Stimulated activated CD8-positive, alpha-beta memory T cell treated with anti-CD3 and anti-CD28 coated beads, Interleukin-12 subunit alpha, Interleukin-12 subunit beta, amount 100 ng/mL, for 24 hours (primary cell): ENCODE results near the gene PRR7.

Source experiments
- DNase-seq: peaks from one replicate; pipeline ENCODE4 v3.0.0-alpha.2; 2020; ENCODE audit errors: extremely low read depth

Gene PRR7

DNA sequence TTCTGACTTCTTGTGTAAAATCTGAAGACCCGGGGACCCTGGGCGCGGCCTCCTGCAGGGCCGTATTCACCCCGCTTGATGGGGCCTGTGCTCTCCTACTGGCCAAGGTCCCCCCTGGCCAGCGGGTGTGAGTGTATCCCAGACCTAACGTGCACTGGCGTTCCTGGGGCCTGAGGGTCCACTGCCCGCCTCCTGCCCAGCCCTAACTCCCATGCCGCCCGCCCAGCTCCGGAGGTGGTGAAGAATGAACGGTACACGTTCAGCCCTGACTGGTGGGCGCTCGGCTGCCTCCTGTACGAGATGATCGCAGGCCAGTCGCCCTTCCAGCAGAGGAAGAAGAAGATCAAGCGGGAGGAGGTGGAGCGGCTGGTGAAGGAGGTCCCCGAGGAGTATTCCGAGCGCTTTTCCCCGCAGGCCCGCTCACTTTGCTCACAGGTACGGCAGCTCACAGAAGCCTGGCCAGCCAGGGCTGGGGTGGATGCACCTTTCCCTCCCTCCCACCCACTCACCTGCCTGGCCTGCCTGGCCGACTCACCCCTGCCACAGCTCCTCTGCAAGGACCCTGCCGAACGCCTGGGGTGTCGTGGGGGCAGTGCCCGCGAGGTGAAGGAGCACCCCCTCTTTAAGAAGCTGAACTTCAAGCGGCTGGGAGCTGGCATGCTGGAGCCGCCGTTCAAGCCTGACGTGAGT, 10.6 kb upstream of the PRR7 start:
- DNase-seq, result no peak

DNA sequence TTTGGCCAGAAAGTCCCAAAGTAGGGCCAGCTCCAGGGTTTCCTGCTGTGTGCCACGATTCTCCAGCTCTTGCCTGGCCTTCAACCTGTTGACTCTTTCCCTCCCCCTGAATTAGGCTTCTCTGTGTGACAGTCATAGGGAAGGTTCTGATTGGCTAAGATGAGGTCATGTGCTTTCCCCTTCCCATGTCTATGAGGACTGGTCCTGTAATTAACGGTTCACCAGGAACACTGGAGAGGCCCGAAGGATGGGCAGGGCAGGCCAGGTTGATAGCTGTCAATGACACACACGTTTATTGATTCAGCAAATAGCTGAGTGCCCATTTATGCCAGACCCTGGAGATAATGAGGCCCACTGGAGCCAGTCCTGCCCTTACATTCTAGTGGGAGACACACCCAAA, 9.0 kb upstream of the PRR7 start:
- DNase-seq, result no peak

DNA sequence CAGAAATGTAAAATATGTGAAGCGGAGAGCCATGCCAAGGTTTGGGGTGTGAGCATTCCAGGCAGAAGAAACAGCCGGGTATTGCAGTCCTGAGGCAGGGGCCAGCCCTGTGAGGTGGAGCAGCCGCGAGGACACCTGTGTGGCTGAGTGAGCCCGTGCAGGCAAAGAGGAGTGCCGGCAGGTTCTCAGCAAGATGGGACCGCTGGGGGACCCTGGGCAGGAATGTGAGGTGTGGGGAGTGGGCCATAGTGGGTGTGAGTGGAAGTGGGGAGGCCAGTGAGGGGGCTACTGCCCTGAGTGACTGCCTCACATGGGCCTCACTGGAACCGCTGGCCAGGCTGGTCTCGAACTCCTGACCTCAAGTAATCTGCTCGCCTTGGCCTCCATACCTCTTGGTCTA, 8.1 kb upstream of the PRR7 start:
- DNase-seq, result no peak

DNA sequence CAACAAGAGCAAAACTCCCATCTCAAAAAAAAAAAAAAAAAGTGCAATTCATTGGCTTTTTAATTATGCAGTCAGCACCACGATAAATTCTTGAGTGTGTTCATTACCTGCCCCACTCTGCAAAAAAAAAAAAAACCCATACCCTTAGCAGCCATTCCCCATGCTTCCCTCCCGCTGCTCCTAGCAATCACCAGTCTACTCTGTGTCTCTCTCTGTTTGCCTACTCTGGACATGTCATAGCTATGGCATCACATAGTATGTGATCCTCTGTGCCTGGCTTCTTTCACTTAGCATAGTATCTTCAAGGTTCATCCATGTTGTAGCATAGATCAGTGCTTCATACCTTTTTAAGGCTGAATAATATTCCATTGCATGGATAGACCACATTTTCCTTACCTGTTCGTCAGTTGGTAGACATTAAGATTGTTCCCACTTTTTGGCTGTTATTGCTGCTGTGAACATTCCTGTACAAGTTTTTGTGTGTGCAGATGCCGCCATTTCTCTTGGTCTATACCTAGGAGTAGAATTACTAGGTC, 7.0 kb upstream of the PRR7 start:
- DNase-seq, result no peak

DNA sequence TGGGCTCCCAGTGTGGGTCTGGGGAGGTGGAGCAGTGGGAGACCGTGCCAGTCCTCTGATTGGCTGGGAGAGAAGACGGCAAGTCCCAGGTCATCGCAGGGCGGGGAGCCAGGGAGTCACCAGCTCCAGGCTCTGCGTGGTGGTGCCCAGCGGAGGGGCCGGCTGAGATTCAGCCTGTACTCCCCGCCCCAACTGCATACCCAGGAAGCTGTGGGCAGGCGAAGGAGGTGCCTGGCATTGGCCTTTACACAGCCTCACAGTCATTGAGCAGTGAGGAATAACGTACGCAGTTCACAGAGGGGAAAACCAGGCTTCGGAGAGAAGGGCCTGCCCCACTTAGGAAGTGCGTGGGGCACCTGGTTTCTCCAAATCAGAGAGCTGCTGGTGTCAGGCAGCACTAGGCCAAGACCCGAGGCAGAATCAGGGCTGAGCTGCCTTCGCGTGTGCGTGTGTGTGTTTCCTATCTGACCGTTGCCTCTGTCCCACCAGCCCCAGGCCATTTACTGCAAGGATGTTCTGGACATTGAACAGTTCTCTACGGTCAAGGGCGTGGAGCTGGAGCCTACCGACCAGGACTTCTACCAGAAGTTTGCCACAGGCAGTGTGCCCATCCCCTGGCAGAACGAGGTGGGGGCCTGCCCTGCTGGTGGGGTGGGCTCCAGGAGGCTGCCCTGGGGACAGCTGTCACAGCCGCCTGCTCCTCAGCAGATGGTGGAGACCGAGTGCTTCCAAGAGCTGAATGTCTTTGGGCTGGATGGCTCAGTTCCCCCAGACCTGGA, 6.2 kb upstream of the PRR7 start:
- no peak for DNase-seq

DNA sequence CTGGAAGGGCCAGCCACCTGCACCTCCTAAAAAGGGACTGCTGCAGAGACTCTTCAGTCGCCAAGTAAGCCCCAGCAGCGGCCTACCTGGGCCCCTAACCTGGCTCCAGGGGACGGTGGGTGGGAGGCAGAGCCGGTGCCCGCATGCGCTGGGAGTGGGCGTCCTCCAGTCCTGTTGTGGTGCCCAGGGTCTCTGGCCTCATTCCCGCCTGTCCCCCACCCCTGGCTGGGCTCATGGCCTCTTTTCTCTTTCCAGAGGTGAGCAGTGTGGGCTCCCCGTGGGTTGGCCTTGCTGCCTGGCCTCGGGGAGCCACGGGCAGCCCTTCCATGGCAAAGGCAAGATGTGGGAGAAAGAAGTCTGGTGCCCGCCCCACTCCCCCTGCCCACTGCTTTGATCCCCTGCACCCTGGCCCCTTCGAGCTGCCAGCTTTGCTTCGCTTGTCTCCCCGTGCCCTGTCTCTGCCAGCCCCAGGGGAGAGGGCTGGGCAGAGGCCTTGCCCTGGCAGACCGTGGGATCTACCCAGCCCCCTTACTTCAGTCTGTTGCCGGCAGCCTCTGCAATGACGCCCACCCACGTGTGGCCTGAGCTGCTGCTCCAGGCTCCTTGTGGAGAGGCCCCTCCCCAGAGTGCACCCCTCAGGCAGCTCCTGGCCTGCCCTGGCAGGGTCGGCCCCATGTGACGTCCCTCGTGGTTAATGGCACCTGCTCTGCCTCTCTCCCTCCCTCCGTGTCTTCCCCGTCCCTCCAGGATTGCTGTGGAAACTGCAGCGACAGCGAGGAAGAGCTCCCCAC, 5.4 kb upstream of the PRR7 start:
- DNase-seq, result no peak

DNA sequence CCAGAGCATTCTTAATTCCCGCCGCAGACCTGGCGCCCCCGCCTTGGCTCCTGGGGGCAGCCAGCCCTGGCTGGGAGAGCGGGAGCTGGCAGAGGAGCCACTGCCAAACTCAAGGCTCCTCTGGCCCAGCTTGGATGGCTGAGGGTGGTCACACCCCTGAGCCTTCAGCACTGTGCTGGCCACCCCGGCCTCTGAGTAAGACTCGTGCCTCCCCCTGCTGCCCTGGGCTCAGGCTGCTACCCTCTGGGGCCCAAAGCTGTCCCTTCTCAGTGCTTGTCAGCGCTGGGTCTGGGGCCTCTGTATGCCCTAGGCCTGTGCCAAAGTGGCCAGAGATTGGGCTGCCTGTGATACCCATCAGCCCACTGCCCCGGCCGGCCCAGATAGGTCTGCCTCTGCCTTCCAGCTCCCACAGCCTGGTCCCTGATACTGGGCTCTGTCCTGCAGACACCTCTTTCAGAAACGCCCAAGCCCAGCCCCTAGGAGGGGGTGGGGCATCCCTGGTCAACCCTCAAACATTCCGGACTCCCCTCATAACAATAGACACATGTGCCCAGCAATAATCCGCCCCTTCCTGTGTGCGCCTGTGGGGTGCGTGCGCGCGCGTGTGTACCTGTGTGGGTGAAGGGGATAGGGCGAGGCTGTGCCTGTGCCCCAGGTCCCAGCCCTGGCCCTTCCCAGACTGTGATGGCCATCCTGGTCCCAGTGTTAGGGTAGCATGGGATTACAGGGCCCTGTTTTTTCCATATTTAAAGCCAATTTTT, 4.4 kb upstream of the PRR7 start:
- DNase-seq, result no peak

DNA sequence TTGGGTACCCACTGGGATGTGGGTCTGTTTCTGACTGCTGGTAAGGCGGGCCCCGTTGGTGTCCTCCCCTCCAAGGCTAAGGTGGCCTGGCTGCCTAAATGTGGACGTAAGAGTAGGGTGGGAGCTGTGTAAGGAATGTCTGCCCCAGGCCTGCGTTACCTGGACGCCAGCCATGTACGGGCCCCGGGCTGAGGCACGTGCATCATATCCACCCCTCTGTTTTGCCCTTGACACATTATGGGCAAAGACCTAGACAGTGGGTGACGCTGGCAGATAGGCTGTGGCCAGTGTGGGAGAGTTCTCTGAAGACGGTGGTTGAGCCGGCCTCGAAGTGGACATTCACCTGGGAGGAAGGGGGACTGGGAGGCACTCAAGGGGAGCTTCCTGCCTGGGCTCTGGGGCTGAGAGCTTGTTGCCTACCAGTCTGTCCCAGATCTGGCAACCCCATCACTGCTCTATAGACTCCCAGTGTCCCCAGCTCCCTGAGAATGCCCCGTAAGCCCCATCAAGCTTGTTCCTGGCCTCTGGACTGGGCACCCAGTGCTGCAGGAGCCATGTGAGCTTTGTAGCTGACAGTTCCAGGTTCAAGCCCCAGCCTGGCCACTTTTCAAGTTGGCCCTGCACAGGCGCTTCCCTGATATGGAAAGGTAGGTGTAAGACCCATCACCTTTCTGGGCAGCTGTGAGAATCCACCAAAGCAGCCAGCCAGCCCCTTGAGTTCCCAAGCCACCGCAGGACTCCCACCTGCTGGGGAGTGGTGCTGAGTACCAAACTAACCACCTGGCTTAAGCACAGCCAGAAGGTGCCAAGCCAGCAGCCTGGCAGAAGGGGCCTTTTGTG, 3.2 kb upstream of the PRR7 start:
- DNase-seq, result no peak

DNA sequence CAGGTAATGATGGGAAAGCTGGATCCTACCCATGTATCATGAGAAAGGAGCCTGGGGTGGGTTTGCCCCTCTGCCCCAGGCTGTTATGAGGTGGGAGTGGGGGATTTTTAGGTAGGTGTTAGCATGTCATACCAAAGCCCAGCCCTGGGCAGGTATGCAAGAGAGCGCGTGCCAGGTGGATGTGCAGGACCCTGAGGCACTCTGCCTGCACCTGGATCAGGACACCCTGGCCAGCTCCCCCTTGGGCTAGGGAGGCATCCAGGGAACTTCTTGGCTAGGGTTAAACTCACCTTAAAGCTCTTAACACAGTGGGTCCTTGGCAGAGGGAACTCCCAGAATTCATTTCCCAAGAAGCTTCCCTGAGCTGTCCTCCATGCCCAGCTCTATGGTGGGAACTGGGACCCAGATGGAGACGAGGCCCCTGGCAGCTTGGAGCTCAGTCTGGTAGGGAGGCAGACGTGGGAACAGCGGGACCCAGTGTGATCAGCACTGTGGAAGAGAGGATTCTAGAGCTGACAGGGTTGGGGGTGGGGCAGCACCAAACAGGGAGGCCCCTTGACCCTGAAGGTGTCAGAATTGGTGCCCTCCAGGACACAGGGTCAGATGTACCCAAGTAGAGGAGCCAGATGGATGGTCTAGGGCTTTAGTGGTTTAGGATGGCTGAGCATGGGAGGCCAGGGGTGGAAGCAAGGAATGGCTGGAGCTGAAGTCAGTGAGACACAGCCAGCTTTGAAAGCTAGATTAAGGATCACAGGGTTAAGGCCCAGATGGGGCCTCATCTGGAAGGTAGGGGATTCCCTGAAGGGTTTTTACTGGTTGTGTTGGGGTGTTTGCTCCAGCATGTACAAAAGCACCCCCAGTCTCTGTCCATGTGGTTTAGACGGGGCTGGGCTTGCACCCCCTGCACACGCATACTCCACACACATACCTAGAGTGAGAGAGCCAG, 2.2 kb upstream of the PRR7 start:
- DNase-seq, result no peak

DNA sequence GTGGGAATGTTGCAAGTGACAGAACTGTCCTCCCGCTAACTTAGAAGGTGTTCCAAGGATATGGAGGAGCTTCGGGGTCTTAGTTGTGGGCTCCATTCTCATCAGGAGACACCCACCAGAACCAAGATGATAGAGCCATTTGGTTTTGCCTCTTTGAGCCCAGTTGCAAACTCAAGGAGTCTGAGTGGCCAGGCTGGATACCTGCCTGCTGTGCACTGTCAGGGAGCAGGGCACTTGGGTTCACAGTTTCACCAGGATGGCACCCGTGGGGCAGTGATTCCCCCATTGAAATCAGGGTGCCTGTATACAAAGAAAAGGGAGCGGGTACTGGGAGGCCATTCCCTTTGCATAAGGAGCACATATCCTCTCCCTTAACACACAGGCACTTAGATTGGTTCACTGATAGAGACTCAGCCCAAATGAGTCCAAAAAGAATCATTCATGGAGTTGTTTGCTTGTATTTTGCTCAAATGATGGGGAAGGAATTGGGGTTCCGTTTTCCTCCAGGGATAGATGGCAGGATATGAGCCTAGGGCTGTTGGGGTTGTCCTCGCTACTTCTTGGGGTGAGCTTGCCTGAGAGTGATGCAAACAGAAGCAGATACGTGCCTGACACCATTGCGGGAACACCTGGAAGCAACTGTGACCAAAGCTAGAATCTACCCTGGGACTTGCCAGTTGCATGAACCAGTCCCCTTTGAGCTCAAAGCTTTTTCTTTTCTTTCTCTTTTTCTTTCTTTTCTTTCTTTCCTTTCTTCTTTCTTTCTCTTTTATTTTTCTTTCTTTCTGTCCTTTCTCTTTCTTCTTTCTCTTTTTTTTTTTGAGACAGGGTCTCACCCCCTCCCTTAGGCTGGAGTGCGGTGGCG, 1.3 kb upstream of the PRR7 start:
- no peak for DNase-seq

DNA sequence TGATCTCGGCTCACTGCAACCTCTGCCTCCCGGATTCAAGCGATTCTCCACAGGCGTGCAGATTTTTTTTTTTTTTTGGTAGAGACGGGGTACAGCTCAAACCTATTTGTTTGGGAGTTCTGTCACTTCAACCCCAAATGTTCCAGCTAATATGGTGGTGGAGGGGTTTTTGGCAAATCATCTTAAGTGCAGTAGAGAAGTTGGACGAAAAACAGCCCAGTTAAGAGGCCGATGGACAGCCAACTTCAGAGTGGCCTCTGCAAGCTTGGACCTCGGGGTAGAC, 756 bp upstream of the PRR7 start:
- DNase-seq, result no peak

DNA sequence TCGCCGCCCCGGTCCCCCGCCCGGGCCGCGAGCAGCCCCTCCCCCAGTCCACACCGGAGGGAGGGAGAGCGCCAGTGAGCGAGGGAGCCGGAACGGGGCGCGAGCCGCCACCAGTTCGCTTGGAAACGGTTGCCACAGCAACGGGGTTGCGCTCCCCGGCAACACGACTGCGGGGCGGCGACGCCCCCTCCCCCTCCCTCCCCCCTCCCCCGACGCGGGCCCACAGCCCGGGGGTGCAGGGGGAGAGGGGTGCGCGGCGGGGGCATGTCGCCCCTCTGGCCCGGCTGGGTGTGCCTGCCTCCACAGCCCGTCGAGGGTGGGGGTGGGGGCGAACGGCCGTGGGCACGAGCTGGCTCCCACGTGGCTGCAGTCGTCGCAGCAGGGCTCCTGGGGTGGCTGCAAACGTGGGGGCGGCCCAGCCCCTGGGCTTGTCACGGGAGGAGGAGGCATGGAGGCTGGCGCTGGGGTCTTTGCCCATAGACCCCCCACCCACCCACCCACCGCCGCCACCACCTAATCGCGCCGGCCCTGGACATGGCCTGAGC, 524 bp downstream of the PRR7 start:
- DNase-seq, result no peak

DNA sequence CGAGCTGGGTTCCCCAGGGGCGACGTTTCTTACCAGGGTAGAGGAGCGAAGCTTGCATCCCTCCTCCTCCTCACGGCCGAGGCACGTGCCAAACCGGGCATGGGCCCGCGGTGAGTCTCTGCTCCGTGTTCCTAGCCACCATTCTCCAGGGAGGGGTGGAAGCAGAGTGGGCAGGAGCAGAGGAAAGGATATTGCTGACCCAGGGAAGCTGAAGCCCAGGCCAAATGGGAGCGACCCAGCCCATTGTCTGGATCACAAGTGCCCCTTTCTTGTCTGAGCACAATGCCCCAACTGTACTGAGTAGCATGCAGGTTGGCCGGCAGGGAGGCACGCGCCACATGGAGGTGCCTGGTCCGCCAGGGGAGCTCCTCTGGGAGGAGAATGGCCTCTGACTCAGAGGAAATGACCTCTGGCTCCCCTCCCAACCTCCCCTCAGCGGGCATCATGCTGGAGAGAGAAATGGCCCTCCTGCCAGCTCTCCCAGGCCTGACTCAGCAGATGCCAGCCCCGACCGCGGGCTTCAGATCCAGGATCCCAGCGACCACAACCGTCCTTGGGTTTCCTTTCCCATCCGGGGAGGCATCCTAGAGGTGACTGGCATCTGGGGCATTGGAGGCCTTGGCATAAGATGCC, 1.1 kb downstream of the PRR7 start:
- DNase-seq, result no peak

DNA sequence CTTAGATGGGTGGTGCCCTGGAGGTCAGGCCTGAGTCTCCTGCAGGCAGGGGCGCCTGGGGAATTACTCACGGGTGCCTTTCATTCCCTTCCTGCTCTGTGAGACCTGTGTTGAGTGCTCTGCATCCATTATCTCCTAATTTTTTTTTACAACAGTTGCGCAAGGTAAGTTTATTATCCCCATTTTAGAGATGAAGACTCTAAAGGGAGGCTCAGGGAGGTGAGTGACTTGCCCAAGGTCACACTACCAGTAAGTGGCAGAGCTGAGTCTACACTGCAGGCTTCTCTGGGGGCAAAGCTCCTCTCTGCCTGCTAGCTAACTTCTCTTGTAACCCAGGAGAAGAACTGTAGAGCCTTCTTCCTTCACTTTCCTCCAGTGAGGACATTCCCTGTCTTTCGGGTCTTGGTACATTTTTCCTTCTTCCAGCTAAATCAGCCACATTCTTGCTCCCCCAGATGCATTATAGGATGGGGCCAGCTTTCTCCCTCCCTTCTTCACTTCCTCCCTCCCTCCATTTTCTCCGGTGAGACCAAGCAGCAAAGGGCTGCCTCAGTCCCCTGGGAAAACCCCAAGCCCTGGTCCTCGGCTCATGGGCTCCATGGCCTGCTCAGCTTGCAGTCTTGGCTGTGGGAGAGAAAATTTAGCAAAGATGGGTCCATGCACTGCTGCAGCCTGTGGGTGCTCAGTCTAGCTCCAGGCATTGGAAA, 1.8 kb downstream of the PRR7 start:
- DNase-seq, result no peak

DNA sequence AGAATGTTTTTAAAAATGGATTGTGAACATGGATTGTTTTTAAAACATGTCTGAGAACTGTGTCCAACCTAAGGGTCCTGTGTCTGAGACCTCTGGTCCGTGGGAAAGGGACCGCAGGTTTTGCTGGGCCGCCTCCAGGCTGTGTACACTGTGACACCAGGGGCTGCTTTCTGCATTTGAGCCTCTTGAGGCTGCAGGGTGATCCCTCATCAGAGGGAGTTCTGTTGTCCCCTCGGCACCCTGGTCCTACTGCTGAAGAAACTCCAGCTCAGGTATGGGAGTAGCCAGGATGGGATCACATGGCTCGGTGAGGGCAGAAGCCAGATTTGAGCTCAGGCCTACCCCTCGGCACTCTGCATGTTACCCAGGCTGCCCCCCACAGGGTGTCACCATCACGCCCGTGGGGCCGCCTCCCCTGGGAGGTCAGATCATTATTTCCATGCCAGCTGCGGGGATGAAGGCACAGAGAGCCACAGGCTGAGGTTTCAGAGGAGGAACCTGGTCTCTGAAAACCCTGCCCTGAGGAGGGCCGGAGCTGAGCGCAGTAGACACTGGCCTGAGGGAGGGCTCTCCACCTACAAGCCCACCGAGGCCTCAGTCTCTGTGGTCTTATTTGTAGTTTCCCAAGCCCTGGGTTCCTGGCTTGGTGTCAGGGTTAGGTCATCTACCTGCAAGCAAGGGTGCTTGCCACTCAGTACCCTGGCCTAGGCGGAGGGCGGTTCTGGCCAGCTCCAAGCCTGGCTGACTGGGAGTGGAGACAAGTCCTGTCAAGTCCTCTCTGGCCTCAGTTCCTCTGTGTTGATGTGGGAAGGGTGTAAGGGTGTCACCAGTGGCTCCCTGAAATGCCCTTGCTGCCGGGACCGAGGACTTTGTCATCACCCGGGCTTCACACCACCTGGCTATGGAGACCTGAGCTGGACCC, 2.8 kb downstream of the PRR7 start:
- DNase-seq, result no peak

DNA sequence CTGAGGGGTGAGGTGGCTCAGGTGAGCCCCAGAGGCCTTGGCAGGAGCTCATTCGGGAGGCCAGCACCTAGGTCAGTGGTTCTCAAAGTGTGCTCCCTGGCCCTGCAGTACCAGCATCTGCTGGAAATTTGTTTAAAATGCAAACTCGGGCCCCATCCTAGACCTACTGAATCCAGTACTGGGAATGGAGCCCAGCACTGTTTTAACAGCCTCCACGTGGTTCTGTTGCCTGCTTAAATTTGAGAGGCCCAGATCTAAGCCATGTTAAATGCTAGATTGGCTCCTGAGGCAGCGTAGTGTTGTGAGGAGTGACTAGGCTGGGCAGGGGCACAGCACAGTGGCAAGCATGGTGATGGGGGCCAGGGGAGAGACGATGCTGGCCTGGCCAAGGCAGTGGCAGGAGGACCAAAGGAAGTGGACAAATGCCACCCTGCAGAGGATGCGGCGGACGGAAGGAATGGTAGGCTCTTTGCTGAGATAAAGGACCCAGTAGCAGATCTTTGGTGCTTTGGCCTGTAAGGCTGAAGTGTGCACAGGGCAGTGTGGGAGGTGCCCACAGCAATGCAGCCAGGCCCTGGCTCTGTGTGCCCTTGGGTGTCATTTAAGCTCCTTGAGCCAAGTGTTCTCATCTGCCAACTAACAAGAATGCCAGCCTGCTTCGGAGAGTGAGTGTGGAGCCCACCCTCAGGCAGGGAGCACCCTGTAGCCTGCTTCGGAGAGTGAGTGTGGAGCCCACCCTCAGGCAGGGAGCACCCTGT, 4.2 kb downstream of the PRR7 start:
- DNase-seq, result no peak
